ENCODE results near the gene TMEM69.

DNA sequence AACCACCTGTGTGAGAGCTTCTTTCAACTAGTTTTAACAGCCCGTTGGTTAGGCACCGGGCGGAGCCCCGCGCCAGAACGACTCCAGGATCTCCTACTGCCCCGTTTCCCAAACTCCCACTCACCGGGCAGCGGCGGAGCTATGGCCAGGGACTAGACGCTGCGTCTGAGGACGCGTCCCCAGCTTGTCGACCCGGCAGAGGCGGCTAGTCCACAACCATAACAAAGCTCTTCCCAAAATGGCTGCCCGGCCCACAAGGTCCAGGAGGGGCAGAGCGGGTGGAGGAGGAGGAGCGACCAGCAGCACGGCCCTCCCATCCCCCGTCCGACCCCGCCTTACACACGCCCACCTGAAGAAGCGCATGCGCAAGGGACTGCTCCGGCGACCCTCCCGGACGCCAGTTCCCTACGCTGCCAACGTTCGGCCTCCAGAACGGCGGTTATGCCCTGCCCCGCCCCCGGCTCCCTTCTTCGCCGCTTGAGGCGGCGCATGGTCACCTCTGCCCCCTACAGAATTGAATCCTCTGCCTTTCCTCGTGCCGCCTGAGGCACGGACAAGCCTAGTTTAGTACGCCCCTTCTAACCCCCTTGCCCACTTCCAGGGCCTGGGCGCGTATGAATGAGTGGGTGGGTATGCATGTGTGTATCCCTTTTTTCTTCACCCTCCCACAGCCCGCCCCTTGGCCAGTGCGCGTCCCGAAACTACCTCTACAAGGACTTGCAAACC, 1.5 kb upstream of the TMEM69 start, which contains the start of gene GPBP1L1:
- TF ChIP-seq, protein P1, sequence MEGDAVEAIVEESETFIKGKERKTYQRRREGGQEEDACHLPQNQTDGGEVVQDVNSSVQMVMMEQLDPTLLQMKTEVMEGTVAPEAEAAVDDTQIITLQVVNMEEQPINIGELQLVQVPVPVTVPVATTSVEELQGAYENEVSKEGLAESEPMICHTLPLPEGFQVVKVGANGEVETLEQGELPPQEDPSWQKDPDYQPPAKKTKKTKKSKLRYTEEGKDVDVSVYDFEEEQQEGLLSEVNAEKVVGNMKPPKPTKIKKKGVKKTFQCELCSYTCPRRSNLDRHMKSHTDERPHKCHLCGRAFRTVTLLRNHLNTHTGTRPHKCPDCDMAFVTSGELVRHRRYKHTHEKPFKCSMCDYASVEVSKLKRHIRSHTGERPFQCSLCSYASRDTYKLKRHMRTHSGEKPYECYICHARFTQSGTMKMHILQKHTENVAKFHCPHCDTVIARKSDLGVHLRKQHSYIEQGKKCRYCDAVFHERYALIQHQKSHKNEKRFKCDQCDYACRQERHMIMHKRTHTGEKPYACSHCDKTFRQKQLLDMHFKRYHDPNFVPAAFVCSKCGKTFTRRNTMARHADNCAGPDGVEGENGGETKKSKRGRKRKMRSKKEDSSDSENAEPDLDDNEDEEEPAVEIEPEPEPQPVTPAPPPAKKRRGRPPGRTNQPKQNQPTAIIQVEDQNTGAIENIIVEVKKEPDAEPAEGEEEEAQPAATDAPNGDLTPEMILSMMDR (IDR thresholded peaks at IDR 0.05), result peak in 1 of 3 experiments; percentile 9
- peak; percentile 71 for TF ChIP-seq POLR2A (IDR thresholded peaks at IDR 0.05)

Measured in testis (tissue), 2 donors.